OCI-LY7 (cell line): ENCODE data around the gene ADAMTS13.

Source experiments
- CTCF ChIP-seq: fragments of 200-600 bp; sonication (generic); conservative IDR thresholded peaks from 2 replicates; pipeline ENCODE4 v1.5.1; 2014; ENCODE audit warnings: mild to moderate bottlenecking, antibody characterized with exemption, low read length, moderate library complexity, mixed read lengths
- EZH2phosphoT487 ChIP-seq: fragments of 200-600 bp; sonication (generic); IDR thresholded peaks from 2 replicates; pipeline ENCODE4 v1.6.1; 2018; ENCODE audit warnings: low read depth, borderline replicate concordance, mild to moderate bottlenecking, mixed run types, antibody characterized with exemption, low read length, moderate library complexity, mixed read lengths

- TF ChIP-seq EZH2phosphoT487 (no peak), CTCF (no peak)
These were observed 52.0 kb downstream of the ADAMTS13 start for GRCh38 chr9:133474215-133474614.
